ENCODE data around the gene VIM.

The VIM gene

DNA sequence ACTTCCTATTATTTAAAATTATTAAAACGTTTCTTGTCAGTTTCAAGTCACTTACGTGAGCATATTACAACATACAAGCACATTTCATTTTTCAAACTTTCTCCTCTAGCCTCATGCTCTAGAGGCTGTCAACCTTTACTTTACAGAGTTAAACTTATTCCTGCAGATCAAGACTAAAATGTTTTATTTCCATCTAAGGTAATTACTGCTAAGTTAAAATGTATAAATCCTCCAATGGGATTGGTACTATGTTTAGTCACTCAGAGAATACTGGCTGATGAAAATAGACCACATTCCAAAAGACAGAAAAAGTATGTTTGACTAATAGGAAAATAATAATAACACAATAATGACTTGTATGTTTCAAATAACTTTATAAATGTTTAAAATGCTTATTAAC lies 18.2 kb upstream of the VIM start:
- no peak for DNase-seq (ENCODE audit: low spot score)
- FAIRE-seq = no peak

- FAIRE-seq = peak; percentile 92
Measured at GRCh38 chr10:17210361-17210760, 17.7 kb upstream of the VIM start.

GRCh38 chr10:17212802-17213221 lies 15.2 kb upstream of the VIM start:
- DNase-seq (ENCODE audit: low spot score) (no peak), FAIRE-seq (no peak)

More at GRCh38 chr10:17210361-17210760, 17.7 kb upstream of the VIM start:
- peak; percentile 62 for DNase-seq (ENCODE audit: low spot score)

GRCh38 chr10:17213646-17214349 lies 14.2 kb upstream of the VIM start:
- FAIRE-seq (peak; percentile 89), DNase-seq (ENCODE audit: low spot score) (peak; percentile 80)

DNA sequence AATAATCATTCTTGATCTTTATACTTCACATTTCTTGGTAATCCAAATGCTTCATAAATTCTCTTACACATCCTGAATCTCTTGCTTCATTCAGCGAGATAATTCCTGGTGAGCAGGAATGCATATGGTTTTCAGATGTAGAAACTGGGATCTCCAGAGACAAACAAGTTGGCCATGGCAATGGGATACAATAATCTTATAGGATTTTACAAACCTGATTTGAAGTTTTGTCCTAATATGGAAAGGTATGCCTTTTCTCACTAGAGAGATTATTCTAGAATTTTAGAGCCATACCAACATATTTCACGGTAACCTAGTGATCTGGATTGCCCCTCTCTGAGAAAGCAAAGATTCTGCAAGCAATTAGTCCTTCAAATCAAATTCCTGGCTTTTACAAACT lies 13.5 kb upstream of the VIM start:
- DNase-seq (ENCODE audit: low spot score) (no peak), FAIRE-seq (no peak)

DNA sequence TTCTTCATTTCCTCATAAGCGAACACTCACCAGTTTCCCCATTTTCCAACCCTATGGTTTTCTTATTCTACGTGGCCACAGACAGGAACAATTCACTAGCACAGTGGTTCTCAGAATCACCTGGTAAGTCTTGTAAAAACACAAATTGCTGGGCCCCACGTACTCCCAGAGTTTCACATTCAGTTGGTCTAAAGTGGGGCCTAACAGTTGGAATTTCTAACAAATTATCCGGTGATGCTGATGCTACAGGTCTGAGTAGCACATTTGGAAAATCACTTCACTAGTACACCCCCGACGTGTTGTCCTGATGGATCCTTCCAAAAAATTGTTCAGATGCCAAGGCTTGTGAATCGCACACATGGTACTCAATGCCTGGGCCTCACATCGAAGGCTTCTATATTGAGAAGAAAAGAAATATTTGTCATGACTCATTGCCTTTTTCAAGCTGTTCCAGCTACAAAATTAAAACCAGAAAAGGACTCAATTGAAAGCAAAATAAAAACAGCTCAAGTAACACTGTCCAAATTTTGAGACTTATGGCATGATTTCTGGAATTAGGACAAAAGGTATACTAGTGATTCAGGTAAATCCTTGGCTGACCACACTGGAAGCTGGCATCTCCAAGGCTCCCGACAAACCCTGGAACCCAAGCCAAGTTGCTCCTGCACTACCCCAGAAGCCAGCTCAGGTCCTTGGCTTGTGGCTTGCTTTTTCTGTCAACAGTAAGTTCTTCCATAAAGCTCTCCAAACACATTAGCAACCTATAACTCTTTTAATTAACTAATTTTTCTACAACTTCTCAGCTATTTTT lies 12.9 kb upstream of the VIM start:
- FAIRE-seq = no peak
- DNase-seq (ENCODE audit: low spot score) = peak; percentile 93

DNA sequence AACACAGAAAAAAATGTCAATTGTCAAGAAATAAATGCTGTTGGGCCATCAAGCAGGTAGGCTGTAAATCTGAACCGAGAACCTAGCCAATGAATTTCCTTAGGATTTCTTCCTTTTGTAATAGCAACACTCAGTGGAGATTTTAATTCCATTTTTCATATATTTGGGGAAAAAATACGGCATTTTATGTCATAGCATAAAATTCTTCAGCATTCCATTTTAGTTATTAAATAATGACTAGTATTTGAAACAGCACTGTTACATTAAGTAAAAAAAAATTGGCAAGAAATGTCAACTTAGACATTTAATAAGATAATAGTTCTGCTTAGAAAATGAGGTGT lies 12.3 kb upstream of the VIM start:
- FAIRE-seq (no peak), DNase-seq (ENCODE audit: low spot score) (no peak)

DNA sequence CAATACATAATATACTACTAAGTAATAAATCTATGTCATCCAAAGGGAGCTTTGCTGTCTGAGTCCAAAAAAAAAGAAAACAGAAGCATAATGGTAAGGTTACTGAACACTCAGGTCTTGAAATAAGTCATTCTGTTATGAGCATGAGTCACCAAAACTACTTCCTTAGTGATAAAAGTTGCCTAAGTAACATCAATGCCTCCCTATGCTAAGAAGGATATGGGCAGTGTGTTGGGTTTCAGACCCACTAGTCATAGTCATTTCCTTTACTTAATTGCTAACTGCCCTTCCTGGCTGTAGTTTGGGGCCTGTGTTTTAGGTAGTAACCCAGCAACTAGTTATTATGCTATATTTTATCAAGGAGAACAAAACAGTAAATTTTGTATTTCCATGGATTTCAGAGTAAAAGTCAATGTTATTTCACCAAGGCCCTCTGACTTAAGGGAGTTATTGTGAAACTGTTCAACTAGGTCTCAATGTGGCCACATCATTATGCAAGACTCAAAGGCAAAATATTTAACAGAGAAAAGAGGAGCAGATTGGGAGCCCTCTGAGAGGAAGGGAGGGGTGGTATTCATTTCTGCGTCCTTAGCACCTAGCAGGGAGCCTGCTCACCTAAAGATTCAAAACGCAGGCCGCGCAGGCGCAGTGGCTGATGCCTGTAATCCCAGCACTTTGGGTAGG lies 11.7 kb upstream of the VIM start:
- DNase-seq (ENCODE audit: low spot score) (peak; percentile 100), FAIRE-seq (peak; percentile 99)

DNA sequence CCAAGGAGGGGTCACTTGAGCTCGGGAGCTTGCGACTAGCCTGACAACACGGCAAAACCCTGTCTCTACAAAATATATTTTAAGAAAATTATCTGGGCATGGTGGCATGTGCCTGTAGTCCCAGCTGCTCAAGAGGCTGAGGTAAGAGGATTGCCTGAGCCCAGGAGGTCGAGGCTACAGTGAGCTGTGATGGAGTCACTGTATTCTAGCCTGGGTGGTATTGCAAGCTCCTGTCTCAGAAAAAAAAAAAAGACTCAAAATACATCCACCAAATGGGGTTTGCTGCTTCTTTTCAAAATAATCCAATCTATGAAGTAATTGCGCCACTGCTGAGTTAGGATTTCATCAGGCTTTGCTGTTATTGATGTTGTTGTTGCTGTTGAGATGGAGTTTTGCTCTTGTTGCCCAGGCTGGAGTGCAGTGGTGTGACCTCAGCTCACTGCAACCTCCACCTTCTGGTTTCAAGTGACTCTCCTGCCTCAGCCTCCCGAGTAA lies 11.1 kb upstream of the VIM start:
- no peak for FAIRE-seq
- no peak for DNase-seq (ENCODE audit: low spot score)

- no peak for DNase-seq (ENCODE audit: low spot score)
- FAIRE-seq = no peak
Measured at GRCh38 chr10:17217631-17218232, 10.3 kb upstream of the VIM start.

DNA sequence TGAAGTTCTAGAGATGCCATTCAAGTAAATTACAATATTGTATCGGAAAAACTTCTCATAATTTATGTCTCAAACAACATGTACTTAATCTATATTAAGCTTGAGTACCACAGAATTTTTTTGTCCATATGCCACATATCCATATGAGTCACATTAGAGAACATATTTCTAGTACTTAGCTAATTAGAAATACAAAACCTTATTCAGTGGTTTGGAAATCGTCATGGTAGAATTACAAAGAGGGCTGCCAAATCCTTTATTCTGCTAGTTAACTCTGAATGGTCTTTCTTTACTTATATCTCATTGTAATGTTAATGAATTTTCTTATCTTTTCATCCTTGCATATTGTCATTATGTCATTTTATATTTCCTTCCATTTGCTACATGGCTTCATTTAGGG lies 9.0 kb upstream of the VIM start:
- FAIRE-seq (no peak), DNase-seq (ENCODE audit: low spot score) (no peak)

DNA sequence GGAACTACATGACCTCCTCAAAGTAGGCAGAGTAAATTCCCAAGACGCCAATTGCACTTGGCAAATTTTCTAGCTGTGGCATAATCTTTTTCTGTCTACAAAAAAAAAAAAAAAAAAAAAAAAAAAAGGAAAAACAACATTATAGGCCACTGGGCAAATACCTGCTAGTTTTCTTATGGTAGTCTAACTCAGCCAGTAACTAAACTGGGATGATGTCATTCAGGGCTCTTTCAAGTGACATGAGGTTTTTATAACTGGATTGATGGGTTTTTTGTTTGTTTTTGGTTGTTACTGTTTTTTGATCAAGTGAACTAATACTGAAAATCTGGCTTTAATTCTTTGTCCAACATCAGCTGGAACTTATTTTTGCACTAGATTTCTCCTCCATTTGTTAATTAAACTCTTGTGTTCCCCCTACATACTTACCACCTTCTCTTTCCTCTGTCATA lies 7.4 kb upstream of the VIM start:
- FAIRE-seq (peak; percentile 74), DNase-seq (ENCODE audit: low spot score) (no peak)

DNA sequence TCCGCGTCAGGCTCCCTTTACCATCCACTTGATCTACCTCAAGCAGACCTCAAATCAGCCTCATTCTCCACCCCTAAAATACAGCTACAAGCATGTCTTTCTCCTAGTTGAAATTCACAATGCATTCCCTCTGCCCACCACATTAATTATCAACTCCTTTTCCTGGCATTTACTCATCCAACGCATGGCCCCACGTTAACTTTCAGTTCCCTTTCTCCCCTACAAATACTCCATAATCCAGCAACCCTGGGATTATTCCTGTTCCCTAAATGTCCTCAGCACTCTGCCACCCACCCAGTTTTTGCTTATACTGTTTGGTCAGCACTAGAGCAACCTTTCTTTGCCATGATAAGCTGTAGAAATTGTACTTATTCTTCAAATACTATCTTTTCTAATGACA lies 5.7 kb upstream of the VIM start:
- no peak for DNase-seq (ENCODE audit: low spot score)
- FAIRE-seq = peak; percentile 73

DNA sequence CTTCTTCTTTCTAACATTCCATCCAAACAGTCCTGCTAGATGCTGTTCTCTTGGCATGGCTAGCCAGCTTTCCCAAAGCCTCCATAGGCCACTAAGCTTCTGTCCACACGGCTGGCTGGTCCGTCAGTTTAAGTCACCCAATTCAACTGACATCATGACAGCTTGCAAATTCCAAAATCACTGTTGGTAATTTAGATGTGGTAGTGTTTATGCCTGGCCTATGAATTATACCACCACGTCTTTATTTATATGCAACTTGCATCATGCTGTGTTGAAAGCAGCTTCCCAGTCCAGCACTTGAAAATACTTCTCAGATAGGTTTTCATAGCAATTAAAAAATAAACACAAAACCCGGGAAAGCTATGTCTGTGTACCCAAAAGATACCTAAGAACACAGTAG lies 2.2 kb upstream of the VIM start:
- DNase-seq (ENCODE audit: low spot score) (no peak), FAIRE-seq (no peak)

GRCh38 chr10:17226891-17227303 lies 1.1 kb upstream of the VIM start:
- FAIRE-seq (no peak), DNase-seq (ENCODE audit: low spot score) (no peak)

DNA sequence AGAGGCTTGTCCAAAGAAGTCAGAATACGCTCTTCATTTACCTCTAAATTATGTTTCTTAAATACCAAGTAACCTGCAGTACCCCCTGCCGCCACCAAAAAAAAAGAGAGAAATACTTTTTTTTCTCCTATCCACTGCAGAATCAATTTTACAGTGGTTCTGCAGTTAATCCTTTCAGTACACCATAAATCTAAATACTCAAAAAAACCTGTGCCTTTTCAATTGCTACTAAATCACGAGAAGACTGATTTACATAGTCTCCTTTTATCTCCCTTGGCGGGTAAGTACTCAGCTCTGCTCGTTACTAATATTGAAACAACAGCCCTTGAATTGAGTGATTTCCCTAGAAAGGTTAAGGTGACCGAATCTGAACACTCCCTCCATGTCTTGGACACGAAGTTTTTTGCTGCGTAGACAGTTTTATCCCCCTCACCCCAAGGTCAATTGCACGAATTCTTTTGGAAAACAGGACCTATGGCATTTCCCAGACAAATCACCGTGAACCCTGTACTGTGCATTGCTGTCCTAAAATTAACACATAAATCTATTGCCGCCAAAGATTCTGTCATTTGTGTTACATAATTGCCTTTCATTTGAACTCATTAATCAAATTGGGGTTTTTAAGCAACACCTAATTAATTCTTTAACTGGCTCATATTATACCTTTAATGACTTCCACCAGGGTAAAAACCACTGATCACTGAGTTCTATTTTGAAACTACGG lies 512 bp upstream of the VIM start:
- DNase-seq (ENCODE audit: low spot score) (peak; percentile 31), FAIRE-seq (peak; percentile 69)

GRCh38 chr10:17229016-17229716 lies 1.1 kb downstream of the VIM start:
- DNase-seq (ENCODE audit: low spot score) = peak; percentile 88

DNA sequence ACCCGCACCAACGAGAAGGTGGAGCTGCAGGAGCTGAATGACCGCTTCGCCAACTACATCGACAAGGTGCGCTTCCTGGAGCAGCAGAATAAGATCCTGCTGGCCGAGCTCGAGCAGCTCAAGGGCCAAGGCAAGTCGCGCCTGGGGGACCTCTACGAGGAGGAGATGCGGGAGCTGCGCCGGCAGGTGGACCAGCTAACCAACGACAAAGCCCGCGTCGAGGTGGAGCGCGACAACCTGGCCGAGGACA lies 1.6 kb downstream of the VIM start:
- DNase-seq (ENCODE audit: low spot score) = no peak

More at GRCh38 chr10:17229016-17229716, 1.1 kb downstream of the VIM start:
- FAIRE-seq = no peak

GRCh38 chr10:17229967-17230682 lies 2.1 kb downstream of the VIM start:
- FAIRE-seq = no peak
- peak; percentile 68 for DNase-seq (ENCODE audit: low spot score)

More for the DNA sequence above, 1.6 kb downstream of the VIM start:
- no peak for FAIRE-seq

GRCh38 chr10:17231788-17232187 lies 3.7 kb downstream of the VIM start:
- FAIRE-seq (peak; percentile 2), DNase-seq (ENCODE audit: low spot score) (no peak)

Data from RCC 7860 (cell line).